ENCODE results near the gene BGLAP.
"Not testable (repeated sequence)": the region's sequence is repeated elsewhere in the genome, so short reads cannot be mapped to it uniquely, and the experiment has no call there.

The BGLAP gene

GRCh38 chr1:156241926-156242325, at the start of gene BGLAP:
Gene BGLAP, plus strand, starts transcription at chr1:156242184. Its CDS starts 48 bp downstream, at chr1:156242232.
- no peak for DNase-seq (ENCODE audit: low read depth, low spot score)

GRCh38 chr1:156193208-156193487, 48.8 kb upstream of the BGLAP start:
- no peak for DNase-seq (ENCODE audit: low read depth, low spot score)

GRCh38 chr1:156193488-156194299, 48.3 kb upstream of the BGLAP start, which contains the start of gene SLC25A44:
Gene SLC25A44, plus strand, starts transcription at chr1:156194104. Its CDS starts 5,744 bp downstream, at chr1:156199848.
- peak; percentile 98 for DNase-seq (ENCODE audit: low read depth, low spot score)

- no peak for DNase-seq (ENCODE audit: low read depth, low spot score)
Observed at GRCh38 chr1:156194300-156194652, 47.7 kb upstream of the BGLAP start.

GRCh38 chr1:156195853-156196252, 46.1 kb upstream of the BGLAP start:
- no peak for DNase-seq (ENCODE audit: low read depth, low spot score)

- no peak for DNase-seq (ENCODE audit: low read depth, low spot score)
Observed at GRCh38 chr1:156196445-156196844, 45.5 kb upstream of the BGLAP start.

- no peak for DNase-seq (ENCODE audit: low read depth, low spot score)
Observed at GRCh38 chr1:156198831-156199349, 43.1 kb upstream of the BGLAP start.

- no peak for DNase-seq (ENCODE audit: low read depth, low spot score)
Observed at GRCh38 chr1:156200044-156200443, 41.9 kb upstream of the BGLAP start.

GRCh38 chr1:156203331-156203730, 38.7 kb upstream of the BGLAP start:
- DNase-seq (ENCODE audit: low read depth, low spot score), result no peak

- no peak for DNase-seq (ENCODE audit: low read depth, low spot score)
Observed at GRCh38 chr1:156204686-156205085, 37.3 kb upstream of the BGLAP start.

GRCh38 chr1:156211243-156211642, 30.7 kb upstream of the BGLAP start:
- DNase-seq (ENCODE audit: low read depth, low spot score), result no peak

- no peak for DNase-seq (ENCODE audit: low read depth, low spot score)
Observed at GRCh38 chr1:156212130-156212529, 29.9 kb upstream of the BGLAP start.

GRCh38 chr1:156212833-156213643, 28.9 kb upstream of the BGLAP start, which contains the start of gene PMF1:
Gene PMF1, plus strand, starts transcription at chr1:156213007. Its CDS starts 9 bp downstream, at chr1:156213016.
- DNase-seq (ENCODE audit: low read depth, low spot score), result peak; percentile 87

- no peak for DNase-seq (ENCODE audit: low read depth, low spot score)
Observed at GRCh38 chr1:156213644-156213966, 28.4 kb upstream of the BGLAP start.

GRCh38 chr1:156214024-156214748, 27.8 kb upstream of the BGLAP start:
- DNase-seq (ENCODE audit: low read depth, low spot score), result no peak

GRCh38 chr1:156216361-156217086, 25.5 kb upstream of the BGLAP start:
- not testable (repeated sequence) for DNase-seq (ENCODE audit: low read depth, low spot score)

GRCh38 chr1:156217871-156218270, 24.1 kb upstream of the BGLAP start:
- DNase-seq (ENCODE audit: low read depth, low spot score), result no peak

GRCh38 chr1:156220226-156220625, 21.8 kb upstream of the BGLAP start:
- no peak for DNase-seq (ENCODE audit: low read depth, low spot score)

- DNase-seq (ENCODE audit: low read depth, low spot score), result no peak
Observed at GRCh38 chr1:156221986-156222692, 19.8 kb upstream of the BGLAP start.

GRCh38 chr1:156225677-156226014, 16.3 kb upstream of the BGLAP start:
- no peak for DNase-seq (ENCODE audit: low read depth, low spot score)

GRCh38 chr1:156226116-156226538, 15.9 kb upstream of the BGLAP start:
- DNase-seq (ENCODE audit: low read depth, low spot score), result no peak
